Stomach (tissue), 4 donors: Measurements from ENCODE around the gene RPL22.

ENCODE experiments used
- EP300 ChIP-seq: sonication (generic); formaldehyde crosslinking; IDR thresholded peaks from one replicate; pipeline ENCODE4 v1.6.1; 2017; ENCODE audit warnings: antibody characterized with exemption
- POLR2A ChIP-seq, 4 donors: fragments of 450-650 bp; IDR thresholded peaks; one replicate each; pipeline ENCODE4 v1.6.1; 2016; ENCODE audit warnings: antibody characterized with exemption in 4 of 4, control low read depth in 2 of 4, mild to moderate bottlenecking in 1 of 4, moderate library complexity in 1 of 4
- POLR2AphosphoS5 ChIP-seq, 3 donors: sonication (generic); formaldehyde crosslinking; IDR thresholded peaks; one replicate each; pipeline ENCODE4 v1.6.1; 2016; ENCODE audit warnings: antibody characterized with exemption in 3 of 3
- TF ChIP-seq, protein P1 (sequence below), 7 experiments: fragments of 450-650 bp in 4 of 7; fragments of 200-600 bp in 3 of 7; sonication (generic) in 3 of 7; IDR thresholded peaks; one replicate each; pipeline ENCODE4 v1.5.1; 2016 to 2019; ENCODE audit warnings: antibody characterized with exemption in 7 of 7, control low read depth in 2 of 7, mild to moderate bottlenecking in 1 of 7

- TF ChIP-seq POLR2A (IDR thresholded peaks at IDR 0.05) = no peak
- TF ChIP-seq, protein P1, sequence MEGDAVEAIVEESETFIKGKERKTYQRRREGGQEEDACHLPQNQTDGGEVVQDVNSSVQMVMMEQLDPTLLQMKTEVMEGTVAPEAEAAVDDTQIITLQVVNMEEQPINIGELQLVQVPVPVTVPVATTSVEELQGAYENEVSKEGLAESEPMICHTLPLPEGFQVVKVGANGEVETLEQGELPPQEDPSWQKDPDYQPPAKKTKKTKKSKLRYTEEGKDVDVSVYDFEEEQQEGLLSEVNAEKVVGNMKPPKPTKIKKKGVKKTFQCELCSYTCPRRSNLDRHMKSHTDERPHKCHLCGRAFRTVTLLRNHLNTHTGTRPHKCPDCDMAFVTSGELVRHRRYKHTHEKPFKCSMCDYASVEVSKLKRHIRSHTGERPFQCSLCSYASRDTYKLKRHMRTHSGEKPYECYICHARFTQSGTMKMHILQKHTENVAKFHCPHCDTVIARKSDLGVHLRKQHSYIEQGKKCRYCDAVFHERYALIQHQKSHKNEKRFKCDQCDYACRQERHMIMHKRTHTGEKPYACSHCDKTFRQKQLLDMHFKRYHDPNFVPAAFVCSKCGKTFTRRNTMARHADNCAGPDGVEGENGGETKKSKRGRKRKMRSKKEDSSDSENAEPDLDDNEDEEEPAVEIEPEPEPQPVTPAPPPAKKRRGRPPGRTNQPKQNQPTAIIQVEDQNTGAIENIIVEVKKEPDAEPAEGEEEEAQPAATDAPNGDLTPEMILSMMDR (IDR thresholded peaks at IDR 0.05) = no peak
- TF ChIP-seq POLR2AphosphoS5 (IDR thresholded peaks at IDR 0.05) = no peak
- no peak for TF ChIP-seq EP300
Measured at GRCh38 chr1:6176779-6177178, 22.6 kb downstream of the RPL22 start.
